ENCODE data around the gene GOLGA3. TPM values are rescaled to one million over a fixed set of nuclear protein-coding genes. Genes with fewer than 3 reads are reported as not detected.
"Not testable (repeated sequence)": the region's sequence is repeated elsewhere in the genome, so short reads cannot be mapped to it uniquely, and the experiment has no call there.

Gene GOLGA3
- total and polyA plus RNA-seq, 8 donors, result 12.6 to 44.5 (median 30.2) TPM

GRCh38 chr12:132838410-132839080 is 9.9 kb upstream of the GOLGA3 start:
- ATAC-seq, result peak in 1 of 4 donors; percentile 22
- intact Hi-C loops (cut with DNase I), result no loop called here
- Histone ChIP-seq H3K4me1 (no peaks in the 10 kb centered on the region), H3K27ac (no peak overlapping the region), H3K27me3 (no peaks in the 10 kb centered on the region), H3K9me3 (no peaks in the 10 kb centered on the region), H3K4me3 (no peak overlapping the region), H3K36me3 (peaks cover 0 to 29% (median 24%) of the 10 kb centered on the region in 3 donors)
- WGBS, 2 donors, result 92 to 93% methylated on average over 17 of the region's 17 CpGs
- FAIRE-seq, result no peak
- no peak for TF ChIP-seq CTCF (IDR thresholded peaks at IDR 0.05)
- no peak for DNase-seq

- H3K9me3 ChIP-seq, result no peaks in the 10 kb centered on the region
- 85 to 88% methylated on average over 27 of the region's 27 CpGs for WGBS, 2 donors
- no peak overlapping the region for H3K27ac ChIP-seq
- ATAC-seq (peak in 3 of 4 donors; percentile 14 to 36 (median 28)), DNase-seq (no peak), FAIRE-seq (no peak)
- intact Hi-C loops (cut with DNase I), result no loop called here
- peaks cover 0 to 23% (median 21%) of the 10 kb centered on the region in 3 donors for H3K36me3 ChIP-seq
- H3K4me3 ChIP-seq, result no peak overlapping the region
- no peak for TF ChIP-seq CTCF (IDR thresholded peaks at IDR 0.05)
- H3K4me1 ChIP-seq, result no peaks in the 10 kb centered on the region
- H3K27me3 ChIP-seq, result no peaks in the 10 kb centered on the region
Observed at GRCh38 chr12:132837693-132838409, 9.2 kb upstream of the GOLGA3 start.

GRCh38 chr12:132836795-132837331 is 8.2 kb upstream of the GOLGA3 start:
- Histone ChIP-seq H3K9me3 (no peaks in the 10 kb centered on the region), H3K4me3 (no peak overlapping the region), H3K4me1 (no peaks in the 10 kb centered on the region), H3K36me3 (peaks cover 0 to 19% (median 12%) of the 10 kb centered on the region in 3 donors), H3K27me3 (no peaks in the 10 kb centered on the region), H3K27ac (no peak overlapping the region)
- no peak for ATAC-seq
- TF ChIP-seq CTCF (IDR thresholded peaks at IDR 0.05), result no peak
- no peak for FAIRE-seq
- intact Hi-C loops (cut with DNase I), result no loop called here
- no peak for DNase-seq
- WGBS, 2 donors, result 79% methylated on average over 5 of the region's 5 CpGs

GRCh38 chr12:132836230-132836629 is 7.6 kb upstream of the GOLGA3 start:
- peaks cover 0 to 13% (median 10%) of the 10 kb centered on the region in 3 donors for H3K36me3 ChIP-seq
- WGBS, 2 donors, result 93 to 94% methylated on average over 23 to 30 of the region's 30 CpGs
- H3K27ac ChIP-seq; intact Hi-C loops (cut with DNase I); DNase-seq; H3K9me3 ChIP-seq; H3K27me3 ChIP-seq; H3K4me1 ChIP-seq; FAIRE-seq; ATAC-seq; H3K4me3 ChIP-seq: not testable (repeated sequence)

GRCh38 chr12:132835076-132836025 is 6.7 kb upstream of the GOLGA3 start:
- FAIRE-seq, result no peak
- 92 to 94% methylated on average over 41 to 42 of the region's 42 CpGs for WGBS, 2 donors

More at GRCh38 chr12:132835076-132836025, 6.7 kb upstream of the GOLGA3 start:
- no peak for DNase-seq
- H3K4me3 ChIP-seq, result no peak overlapping the region
- intact Hi-C loops (cut with DNase I), result no loop called here
- no peak for ATAC-seq
- peaks cover 0 to 4% (median under 1%) of the 10 kb centered on the region in 3 donors for H3K36me3 ChIP-seq
- H3K4me1 ChIP-seq, result no peaks in the 10 kb centered on the region
- H3K9me3 ChIP-seq, result no peaks in the 10 kb centered on the region
- H3K27me3 ChIP-seq, result no peaks in the 10 kb centered on the region
- H3K27ac ChIP-seq, result no peak overlapping the region
- TF ChIP-seq CTCF (IDR thresholded peaks at IDR 0.05), result no peak

Measured in pancreas (tissue), 10 donors.